HFFc6 (cell line): ENCODE results near the gene DAGLB. TPM values are rescaled to one million over a fixed set of nuclear protein-coding genes. Genes with fewer than 3 reads are reported as not detected.
A peak's percentile ranks its signal among the peaks of the same experiment; 100 is the strongest.

Experiments
- DNase-seq: peaks from one replicate; pipeline ENCODE4 v3.0.0-alpha.2; 2018
- H3K27ac Mint-ChIP-seq: 2 replicates; pipeline ENCODE4 v1.8.0; 2020; ENCODE audit warnings: mild to moderate bottlenecking, mixed read lengths
- H3K27me3 Mint-ChIP-seq: 2 replicates; pipeline ENCODE4 v1.8.0; 2021; ENCODE audit warnings: mild to moderate bottlenecking, moderate library complexity, mixed read lengths; ENCODE audit not compliant: insufficient read depth
- H3K36me3 Mint-ChIP-seq: 2 replicates; pipeline ENCODE4 v1.8.0; 2021; ENCODE audit warnings: low read depth, mixed read lengths
- H3K4me1 Mint-ChIP-seq: 2 replicates; pipeline ENCODE4 v1.8.0; 2020; ENCODE audit warnings: low read depth, mixed read lengths
- H3K4me3 Mint-ChIP-seq: 2 replicates; pipeline ENCODE4 v1.8.0; 2020; ENCODE audit warnings: mild to moderate bottlenecking, moderate library complexity, mixed read lengths
- H3K9me3 Mint-ChIP-seq: 2 replicates; pipeline ENCODE4 v1.8.0; 2020; ENCODE audit warnings: mild to moderate bottlenecking, mixed read lengths
- CTCF ChIP-seq: fragments of 200-600 bp; sonication (generic); IDR thresholded peaks from 2 replicates; pipeline ENCODE4 v1.5.0; 2021; ENCODE audit warnings: antibody characterized with exemption, mild to moderate bottlenecking
- total RNA-seq, 6 experiments: library from RNA; stranded (reverse); fragmentation: NEBNext Ultra II Directional; extraction: Animal tissue kit (Norgen Biotek cat#: 25700); gene quantifications; 2 replicates in 1 of 6; 3 replicates in 5 of 6; pipeline ENCODE4 v1.2.3, GENCODE V29; 2021

Gene DAGLB
- total RNA-seq, 6 experiments from 2014 or later = 29.2 to 39.5 (median 33.2) TPM

- DNase-seq = no peak
- Mint-ChIP-seq H3K4me3 (0 out of 2 replicates have a peak overlapping the region, but pooled peaks have one; percentile 13), H3K9me3 (no peaks in the 10 kb centered on the region; the same call in 1 of the 2 replicates), H3K4me1 (peaks cover 48% of the 10 kb centered on the region), H3K27ac (peak overlapping the region; percentile 66), H3K36me3 (peaks cover 27% of the 10 kb centered on the region), H3K27me3 (peaks cover 11% of the 10 kb centered on the region)
- no peak for TF ChIP-seq CTCF
These were observed 1.3 kb upstream of the DAGLB start for GRCh38 chr7:6448943-6449543.

GRCh38 chr7:6446838-6447580 is 745 bp downstream of the DAGLB start:
- Mint-ChIP-seq H3K27ac (peak overlapping the region; percentile 97), H3K4me3 (peak overlapping the region; percentile 92), H3K27me3 (peaks cover 9% of the 10 kb centered on the region), H3K9me3 (peaks cover 3% of the 10 kb centered on the region; the same call in 1 of the 2 replicates), H3K4me1 (peaks cover 44% of the 10 kb centered on the region), H3K36me3 (peaks cover 43% of the 10 kb centered on the region)
- DNase-seq = peak; percentile 85
- no peak for TF ChIP-seq CTCF

GRCh38 chr7:6444516-6445269 is 3.1 kb downstream of the DAGLB start:
- Mint-ChIP-seq H3K36me3 (peaks cover 56% of the 10 kb centered on the region), H3K27me3 (peaks cover 7% of the 10 kb centered on the region), H3K4me1 (peaks cover 54% of the 10 kb centered on the region), H3K4me3 (peak overlapping the region; percentile 62), H3K9me3 (peaks cover 3% of the 10 kb centered on the region; the same call in 1 of the 2 replicates), H3K27ac (peak overlapping the region; percentile 98)
- no peak for DNase-seq
- TF ChIP-seq CTCF = no peak

GRCh38 chr7:6443372-6443941 is 4.3 kb downstream of the DAGLB start:
- H3K4me1 Mint-ChIP-seq = peaks cover 58% of the 10 kb centered on the region
- peak overlapping the region; percentile 98 for H3K27ac Mint-ChIP-seq
- peaks cover 3% of the 10 kb centered on the region; the same call in 1 of the 2 replicates for H3K9me3 Mint-ChIP-seq
- H3K4me3 Mint-ChIP-seq = peak overlapping the region; percentile 62
- DNase-seq = peak; percentile 97
- H3K36me3 Mint-ChIP-seq = peaks cover 62% of the 10 kb centered on the region
- no peak for TF ChIP-seq CTCF
- H3K27me3 Mint-ChIP-seq = peaks cover 6% of the 10 kb centered on the region

GRCh38 chr7:6442114-6442513 is 5.6 kb downstream of the DAGLB start:
- Mint-ChIP-seq H3K36me3 (peaks cover 61% of the 10 kb centered on the region), H3K4me1 (peaks cover 60% of the 10 kb centered on the region), H3K27me3 (no peaks in the 10 kb centered on the region; the same call in 1 of the 2 replicates), H3K27ac (peak overlapping the region; percentile 98), H3K4me3 (peak overlapping the region; percentile 61), H3K9me3 (peaks cover 3% of the 10 kb centered on the region; the same call in 1 of the 2 replicates)
- DNase-seq = no peak
- no peak for TF ChIP-seq CTCF
